Activated T-helper 1 cell treated with anti-CD3 and anti-CD28 coated beads, Interleukin-2, amount 50 U/mL, for 16 hours (primary cell): ENCODE results near the gene DCLK3.

Source experiments
- DNase-seq, 2 donors: peaks; one replicate each; pipeline ENCODE4 v3.0.0-alpha.2; 2020; ENCODE audit warnings: low read depth in 1 of 2, low spot score in 1 of 2

Gene DCLK3

GRCh38 chr3:36677331-36678007, 86.9 kb downstream of the DCLK3 start:
- DNase-seq, result no peak

GRCh38 chr3:36674816-36675215, 89.5 kb downstream of the DCLK3 start:
- DNase-seq, result no peak

DNA sequence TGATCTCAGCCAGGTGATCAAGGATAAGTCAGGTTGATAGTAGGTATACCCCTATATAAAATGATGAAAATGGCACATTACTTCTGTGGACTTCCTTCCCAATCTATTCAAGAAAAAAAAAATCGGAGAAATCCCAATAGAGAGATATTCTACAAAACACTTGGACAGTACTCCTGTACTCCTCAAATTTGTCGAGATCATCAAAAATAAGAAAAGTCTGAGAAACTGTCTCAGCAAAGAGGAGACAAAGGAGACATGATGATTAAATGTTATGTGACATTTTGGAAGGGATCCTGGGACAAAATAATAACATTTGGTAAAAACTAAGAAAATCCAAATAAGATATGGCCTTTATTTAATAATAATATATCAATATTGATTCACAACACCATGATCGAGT, 94.6 kb downstream of the DCLK3 start:
- DNase-seq, result no peak

GRCh38 chr3:36666166-36666565, 98.2 kb downstream of the DCLK3 start:
- DNase-seq, result no peak

- no peak for DNase-seq
Measured at GRCh38 chr3:36663666-36664291, 100.6 kb downstream of the DCLK3 start.

- DNase-seq, result no peak
Measured at GRCh38 chr3:36662626-36663025, 101.7 kb downstream of the DCLK3 start.
